Liver (tissue), 9 donors: ENCODE results near the gene EMID1. TPM values are rescaled to one million over a fixed set of nuclear protein-coding genes. Genes with fewer than 3 reads are reported as not detected.

Experiments
- DNase-seq: peaks from one replicate; pipeline ENCODE4 v3.0.0-alpha.2; 2017; ENCODE audit warnings: low spot score
- H3K27ac ChIP-seq, 2 donors: one replicate each; pipeline ENCODE4 v1.7.0; 2013; ENCODE audit warnings: inconsistent platforms in 2 of 2, low read length in 2 of 2, control low read depth in 1 of 2, low read depth in 1 of 2, mild to moderate bottlenecking in 1 of 2
- H3K27me3 ChIP-seq, 4 donors: one replicate each; pipeline versions ENCODE4 v1.6.1 to v1.7.0; 2013; ENCODE audit warnings: low read length in 3 of 4, inconsistent platforms in 1 of 4, mild to moderate bottlenecking in 1 of 4, moderate library complexity in 1 of 4; ENCODE audit not compliant: control insufficient read depth in 4 of 4, insufficient read depth in 4 of 4
- H3K36me3 ChIP-seq, 4 donors: one replicate each; pipeline versions ENCODE4 v1.6.1 to v1.7.0; 2013; ENCODE audit warnings: low read length in 3 of 4, mild to moderate bottlenecking in 3 of 4, low read depth in 1 of 4, moderate library complexity in 1 of 4; ENCODE audit not compliant: control insufficient read depth in 4 of 4, insufficient read depth in 3 of 4
- H3K4me1 ChIP-seq, 4 donors: one replicate each; pipeline versions ENCODE4 v1.6.1 to v1.7.0; 2013; ENCODE audit warnings: low read length in 3 of 4, mild to moderate bottlenecking in 3 of 4, moderate library complexity in 1 of 4; ENCODE audit not compliant: control insufficient read depth in 4 of 4, insufficient read depth in 4 of 4
- H3K4me3 ChIP-seq, 3 donors: one replicate each; pipeline versions ENCODE4 v1.6.1 to v1.7.0; 2013; ENCODE audit warnings: low read length in 3 of 3, control low read depth in 1 of 3, low read depth in 1 of 3, mild to moderate bottlenecking in 1 of 3
- H3K9ac ChIP-seq, 2 donors: one replicate each; pipeline ENCODE4 v1.7.0; 2013; ENCODE audit warnings: low read length in 2 of 2, mild to moderate bottlenecking in 2 of 2, moderate library complexity in 2 of 2, control low read depth in 1 of 2, low read depth in 1 of 2
- H3K9me3 ChIP-seq, 4 donors: one replicate each; pipeline versions ENCODE4 v1.6.1 to v1.7.0; 2013; ENCODE audit warnings: low read length in 3 of 4; ENCODE audit not compliant: control insufficient read depth in 4 of 4
- EGR1 ChIP-seq, 2 donors: IDR thresholded peaks; 2 replicates each; pipeline ENCODE4 v1.6.1; 2016 to 2018; ENCODE audit warnings: antibody characterized with exemption in 2 of 2, low read depth in 2 of 2
- FOXA1 ChIP-seq: IDR thresholded peaks from 2 replicates; pipeline ENCODE4 v1.6.1; 2016; ENCODE audit warnings: antibody characterized with exemption
- FOXA2 ChIP-seq: IDR thresholded peaks from 2 replicates; pipeline ENCODE4 v1.6.1; 2016; ENCODE audit warnings: antibody characterized with exemption
- GABPA ChIP-seq, 2 donors: IDR thresholded peaks in 1 of 2; conservative IDR thresholded peaks in 1 of 2; 2 replicates each; pipeline ENCODE4 v1.6.1; 2016; ENCODE audit warnings: antibody characterized with exemption in 2 of 2, mild to moderate bottlenecking in 1 of 2, moderate library complexity in 1 of 2
- HNF4G ChIP-seq: IDR thresholded peaks from 2 replicates; pipeline ENCODE4 v1.6.1; 2016; ENCODE audit warnings: antibody characterized with exemption
- RAD21 ChIP-seq, 2 donors: IDR thresholded peaks; 2 replicates each; pipeline ENCODE4 v1.6.1; 2016; ENCODE audit warnings: antibody characterized with exemption in 2 of 2, mild to moderate bottlenecking in 2 of 2
- RXRA ChIP-seq, 2 donors: IDR thresholded peaks; 2 replicates each; pipeline ENCODE4 v1.6.1; 2017 to 2018; ENCODE audit warnings: antibody characterized with exemption in 2 of 2, mild to moderate bottlenecking in 1 of 2
- YY1 ChIP-seq: IDR thresholded peaks from 2 replicates; pipeline ENCODE4 v1.6.1; 2016; ENCODE audit warnings: antibody characterized with exemption, mild to moderate bottlenecking
- WGBS: extraction: QIAGEN DNeasy Blood & Tissue Kit; methylation state at CpG from one replicate; pipeline ENCODE4 v1.1.7; 2013; 5-methylcytosine and 5-hydroxymethylcytosine counted together
- polyA plus RNA-seq, 2 donors: library from polyadenylated mRNA; stranded (reverse) in 1 of 2; unstranded in 1 of 2; fragments of 200-250 nt in 1 of 2; fragments of >200 nt in 1 of 2; fragmentation: Nextera tagmentation in 1 of 2; extraction: Ambion mirVana in 1 of 2; gene quantifications; one replicate each; pipeline versions ENCODE4 v1.2.1 to v1.2.3, GENCODE V29; 2013 to 2015
- total RNA-seq, 2 donors: library from RNA; depleted of rRNA; stranded (reverse); fragments of >200 nt; gene quantifications; one replicate each; pipeline ENCODE4 v1.2.3, GENCODE V29; 2014
- TF ChIP-seq, protein P1 (sequence below): IDR thresholded peaks from 2 replicates; pipeline ENCODE4 v1.6.1; 2016; ENCODE audit warnings: antibody characterized with exemption, mild to moderate bottlenecking
- TF ChIP-seq, protein P2 (sequence below): IDR thresholded peaks from 2 replicates; pipeline ENCODE4 v1.6.1; 2016; ENCODE audit warnings: antibody characterized with exemption
- TF ChIP-seq, protein P3 (sequence below): fragments of 150-350 bp; IDR thresholded peaks from 2 replicates; pipeline ENCODE4 v1.5.1; 2017; ENCODE audit warnings: improper control_type of control experiment, low read depth, low read length; ENCODE audit not compliant: missing input control
- TF ChIP-seq, protein P4 (sequence below): IDR thresholded peaks from 2 replicates; pipeline ENCODE4 v1.6.1; 2016; ENCODE audit warnings: antibody characterized with exemption
- donor health status: healthy.
- donor health status: healthy.
- donor health status: healthy.
- donor health status: healthy.
- donor health status: healthy.

EMID1 gene
- total and polyA plus RNA-seq, 4 donors = 0.89 to 8.9 (median 2.1) TPM

DNA sequence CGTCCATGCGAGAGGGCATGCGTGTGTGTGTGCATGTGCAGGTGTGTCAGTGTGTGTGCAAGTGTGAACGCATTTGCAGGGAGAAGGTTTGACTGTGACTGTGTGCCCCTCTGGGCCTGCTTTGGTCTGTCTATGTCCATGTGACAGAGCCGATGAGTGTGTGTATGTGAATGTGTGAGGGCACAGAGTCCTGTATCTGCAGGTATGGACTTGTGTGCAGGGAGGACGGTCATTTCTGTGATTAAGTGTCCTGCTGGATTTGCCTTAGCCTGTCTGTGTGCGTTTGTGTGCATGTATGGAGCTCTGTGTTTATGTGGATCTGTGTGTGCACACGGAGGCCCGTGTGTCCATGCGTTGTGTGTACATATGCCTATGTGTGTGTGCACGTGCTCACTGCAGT is 5.4 kb downstream of the EMID1 start:
- Histone ChIP-seq H3K9ac (no peak overlapping the region), H3K4me3 (no peak overlapping the region), H3K36me3 (no peaks in the 10 kb centered on the region), H3K4me1 (peaks cover 0 to 3% (median 2%) of the 10 kb centered on the region in 4 donors), H3K27ac (no peak overlapping the region), H3K27me3 (no peaks in the 10 kb centered on the region), H3K9me3 (no peaks in the 10 kb centered on the region)
- TF ChIP-seq, protein P1, sequence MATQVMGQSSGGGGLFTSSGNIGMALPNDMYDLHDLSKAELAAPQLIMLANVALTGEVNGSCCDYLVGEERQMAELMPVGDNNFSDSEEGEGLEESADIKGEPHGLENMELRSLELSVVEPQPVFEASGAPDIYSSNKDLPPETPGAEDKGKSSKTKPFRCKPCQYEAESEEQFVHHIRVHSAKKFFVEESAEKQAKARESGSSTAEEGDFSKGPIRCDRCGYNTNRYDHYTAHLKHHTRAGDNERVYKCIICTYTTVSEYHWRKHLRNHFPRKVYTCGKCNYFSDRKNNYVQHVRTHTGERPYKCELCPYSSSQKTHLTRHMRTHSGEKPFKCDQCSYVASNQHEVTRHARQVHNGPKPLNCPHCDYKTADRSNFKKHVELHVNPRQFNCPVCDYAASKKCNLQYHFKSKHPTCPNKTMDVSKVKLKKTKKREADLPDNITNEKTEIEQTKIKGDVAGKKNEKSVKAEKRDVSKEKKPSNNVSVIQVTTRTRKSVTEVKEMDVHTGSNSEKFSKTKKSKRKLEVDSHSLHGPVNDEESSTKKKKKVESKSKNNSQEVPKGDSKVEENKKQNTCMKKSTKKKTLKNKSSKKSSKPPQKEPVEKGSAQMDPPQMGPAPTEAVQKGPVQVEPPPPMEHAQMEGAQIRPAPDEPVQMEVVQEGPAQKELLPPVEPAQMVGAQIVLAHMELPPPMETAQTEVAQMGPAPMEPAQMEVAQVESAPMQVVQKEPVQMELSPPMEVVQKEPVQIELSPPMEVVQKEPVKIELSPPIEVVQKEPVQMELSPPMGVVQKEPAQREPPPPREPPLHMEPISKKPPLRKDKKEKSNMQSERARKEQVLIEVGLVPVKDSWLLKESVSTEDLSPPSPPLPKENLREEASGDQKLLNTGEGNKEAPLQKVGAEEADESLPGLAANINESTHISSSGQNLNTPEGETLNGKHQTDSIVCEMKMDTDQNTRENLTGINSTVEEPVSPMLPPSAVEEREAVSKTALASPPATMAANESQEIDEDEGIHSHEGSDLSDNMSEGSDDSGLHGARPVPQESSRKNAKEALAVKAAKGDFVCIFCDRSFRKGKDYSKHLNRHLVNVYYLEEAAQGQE = no peak
- TF ChIP-seq, protein P2, sequence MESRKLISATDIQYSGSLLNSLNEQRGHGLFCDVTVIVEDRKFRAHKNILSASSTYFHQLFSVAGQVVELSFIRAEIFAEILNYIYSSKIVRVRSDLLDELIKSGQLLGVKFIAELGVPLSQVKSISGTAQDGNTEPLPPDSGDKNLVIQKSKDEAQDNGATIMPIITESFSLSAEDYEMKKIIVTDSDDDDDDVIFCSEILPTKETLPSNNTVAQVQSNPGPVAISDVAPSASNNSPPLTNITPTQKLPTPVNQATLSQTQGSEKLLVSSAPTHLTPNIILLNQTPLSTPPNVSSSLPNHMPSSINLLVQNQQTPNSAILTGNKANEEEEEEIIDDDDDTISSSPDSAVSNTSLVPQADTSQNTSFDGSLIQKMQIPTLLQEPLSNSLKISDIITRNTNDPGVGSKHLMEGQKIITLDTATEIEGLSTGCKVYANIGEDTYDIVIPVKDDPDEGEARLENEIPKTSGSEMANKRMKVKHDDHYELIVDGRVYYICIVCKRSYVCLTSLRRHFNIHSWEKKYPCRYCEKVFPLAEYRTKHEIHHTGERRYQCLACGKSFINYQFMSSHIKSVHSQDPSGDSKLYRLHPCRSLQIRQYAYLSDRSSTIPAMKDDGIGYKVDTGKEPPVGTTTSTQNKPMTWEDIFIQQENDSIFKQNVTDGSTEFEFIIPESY = no peak
- no peak for TF ChIP-seq FOXA2
- no peak for TF ChIP-seq YY1
- no peak for TF ChIP-seq FOXA1
- WGBS = 84% methylated on average over 11 of the region's 11 CpGs
- no peak for DNase-seq

DNA sequence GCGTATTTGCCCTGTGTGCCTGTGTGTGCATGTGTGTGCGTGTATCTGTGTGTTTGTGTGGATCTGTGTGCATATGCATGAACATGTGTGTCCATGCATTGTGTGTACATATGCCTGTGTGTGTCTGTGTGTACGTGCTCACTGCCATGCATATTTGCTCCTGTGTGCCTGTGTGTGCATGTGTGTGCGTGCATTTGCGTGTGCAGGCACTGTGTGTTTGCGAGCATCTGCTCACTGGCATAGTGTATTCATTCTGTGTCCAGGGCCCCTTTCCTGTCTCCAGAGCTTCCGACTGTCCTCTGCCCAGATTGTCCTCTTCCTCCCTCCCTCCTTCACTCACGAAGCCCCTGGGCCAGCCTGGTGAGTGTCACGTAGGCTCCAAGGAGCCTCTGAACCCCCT is 5.8 kb downstream of the EMID1 start:
- Histone ChIP-seq H3K27me3 (no peaks in the 10 kb centered on the region), H3K4me3 (no peak overlapping the region), H3K9ac (no peak overlapping the region), H3K4me1 (no peaks in the 10 kb centered on the region), H3K36me3 (no peaks in the 10 kb centered on the region), H3K9me3 (no peaks in the 10 kb centered on the region), H3K27ac (no peak overlapping the region)
- TF ChIP-seq RXRA (IDR thresholded peaks at IDR 0.05) = no peak
- no peak for TF ChIP-seq HNF4G
- TF ChIP-seq, protein P2 = no peak
- no peak for TF ChIP-seq EGR1 (IDR thresholded peaks at IDR 0.05; ENCODE audit: low read depth in 2 of 2)
- TF ChIP-seq, protein P3, sequence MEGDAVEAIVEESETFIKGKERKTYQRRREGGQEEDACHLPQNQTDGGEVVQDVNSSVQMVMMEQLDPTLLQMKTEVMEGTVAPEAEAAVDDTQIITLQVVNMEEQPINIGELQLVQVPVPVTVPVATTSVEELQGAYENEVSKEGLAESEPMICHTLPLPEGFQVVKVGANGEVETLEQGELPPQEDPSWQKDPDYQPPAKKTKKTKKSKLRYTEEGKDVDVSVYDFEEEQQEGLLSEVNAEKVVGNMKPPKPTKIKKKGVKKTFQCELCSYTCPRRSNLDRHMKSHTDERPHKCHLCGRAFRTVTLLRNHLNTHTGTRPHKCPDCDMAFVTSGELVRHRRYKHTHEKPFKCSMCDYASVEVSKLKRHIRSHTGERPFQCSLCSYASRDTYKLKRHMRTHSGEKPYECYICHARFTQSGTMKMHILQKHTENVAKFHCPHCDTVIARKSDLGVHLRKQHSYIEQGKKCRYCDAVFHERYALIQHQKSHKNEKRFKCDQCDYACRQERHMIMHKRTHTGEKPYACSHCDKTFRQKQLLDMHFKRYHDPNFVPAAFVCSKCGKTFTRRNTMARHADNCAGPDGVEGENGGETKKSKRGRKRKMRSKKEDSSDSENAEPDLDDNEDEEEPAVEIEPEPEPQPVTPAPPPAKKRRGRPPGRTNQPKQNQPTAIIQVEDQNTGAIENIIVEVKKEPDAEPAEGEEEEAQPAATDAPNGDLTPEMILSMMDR = no peak
- TF ChIP-seq, protein P4, sequence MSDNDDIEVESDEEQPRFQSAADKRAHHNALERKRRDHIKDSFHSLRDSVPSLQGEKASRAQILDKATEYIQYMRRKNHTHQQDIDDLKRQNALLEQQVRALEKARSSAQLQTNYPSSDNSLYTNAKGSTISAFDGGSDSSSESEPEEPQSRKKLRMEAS = no peak
- no peak for TF ChIP-seq RAD21 (IDR thresholded peaks at IDR 0.05)
- TF ChIP-seq, protein P1 = no peak
- no peak for TF ChIP-seq FOXA1
- TF ChIP-seq GABPA (IDR thresholded peaks at IDR 0.05 in 1 of 2, conservative IDR thresholded peaks at IDR 0.05 in 1 of 2) = no peak
- no peak for TF ChIP-seq YY1
- no peak for TF ChIP-seq FOXA2
- 94% methylated on average over 9 of the region's 9 CpGs for WGBS
- DNase-seq = no peak
